NCI-H146 treated with DMSO at 0.1 percent for 48 hours (cell line): ENCODE data around the gene ADGRG1.

Experiments used
- DNase-seq: peaks from one replicate; lab custom pipeline; 2025; ENCODE audit not compliant: unreplicated experiment; lab: John Stamatoyannopoulos, UW

The ADGRG1 gene

GRCh38 chr16:57633383-57634064, 5.1 kb downstream of the ADGRG1 start:
- no peak for DNase-seq

- no peak for DNase-seq
These were observed 5.7 kb downstream of the ADGRG1 start for GRCh38 chr16:57634171-57634570.

- DNase-seq, result no peak
These were observed 7.1 kb downstream of the ADGRG1 start for GRCh38 chr16:57635266-57636097.

DNA sequence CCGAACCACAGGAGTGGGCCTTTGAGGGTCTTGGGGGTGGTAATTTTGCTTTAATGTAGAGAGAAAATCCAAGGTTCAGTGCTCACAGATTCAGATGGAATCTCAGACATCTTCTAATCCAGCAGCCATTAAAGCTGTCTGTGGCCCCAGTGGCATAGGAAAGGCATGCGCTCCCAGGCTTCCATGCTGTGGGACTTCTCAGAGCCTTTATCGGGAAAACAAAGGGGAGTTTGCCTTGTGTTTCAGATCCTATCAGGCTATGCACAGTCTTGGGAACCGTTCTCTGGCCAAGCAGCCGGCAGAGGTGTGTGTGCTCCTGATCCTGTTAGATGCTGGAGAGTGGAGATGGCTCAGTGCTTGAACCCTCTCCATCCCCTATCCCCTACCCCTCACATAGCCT, 7.8 kb downstream of the ADGRG1 start:
- DNase-seq, result no peak

DNA sequence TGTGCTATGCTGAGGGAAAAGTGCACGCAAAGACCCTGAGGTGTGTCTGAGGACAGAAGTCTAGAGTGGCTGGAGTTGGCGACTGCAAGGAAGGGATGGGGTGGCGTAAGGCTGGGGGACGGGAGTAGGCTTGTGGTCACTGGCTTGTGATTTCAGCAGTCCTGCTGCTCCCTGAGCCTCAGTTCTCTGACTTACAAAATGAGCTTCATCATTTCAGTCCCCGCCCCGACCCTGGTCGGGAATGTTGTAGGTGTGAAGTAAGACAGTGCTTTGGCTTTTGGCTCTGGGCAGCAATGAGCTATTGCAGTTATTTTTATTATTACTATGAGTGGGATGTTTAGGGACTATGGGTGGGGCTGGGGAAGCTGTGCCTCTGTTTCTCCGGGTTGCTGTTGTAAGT, 8.6 kb downstream of the ADGRG1 start:
- DNase-seq, result no peak

DNA sequence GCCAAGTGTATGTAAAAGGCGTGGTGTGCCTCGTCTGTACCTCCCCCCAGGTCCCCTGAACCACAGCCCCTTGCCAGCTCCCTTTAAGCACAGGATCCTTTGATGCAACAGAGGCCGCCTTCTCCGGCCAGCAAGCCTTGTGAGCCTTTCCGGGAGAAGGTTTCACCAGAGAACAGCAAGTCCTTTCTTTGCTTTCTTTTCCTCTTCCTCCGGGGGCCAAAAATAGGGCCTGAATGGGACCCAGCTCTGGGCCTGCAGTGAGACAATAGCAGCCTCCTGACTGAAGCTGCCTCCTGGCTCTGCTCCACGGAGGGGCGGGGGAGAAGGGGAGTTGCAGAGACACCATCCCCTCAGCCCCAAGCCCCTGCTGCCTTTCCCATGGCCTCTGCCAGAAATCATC, 9.0 kb downstream of the ADGRG1 start:
- no peak for DNase-seq

DNA sequence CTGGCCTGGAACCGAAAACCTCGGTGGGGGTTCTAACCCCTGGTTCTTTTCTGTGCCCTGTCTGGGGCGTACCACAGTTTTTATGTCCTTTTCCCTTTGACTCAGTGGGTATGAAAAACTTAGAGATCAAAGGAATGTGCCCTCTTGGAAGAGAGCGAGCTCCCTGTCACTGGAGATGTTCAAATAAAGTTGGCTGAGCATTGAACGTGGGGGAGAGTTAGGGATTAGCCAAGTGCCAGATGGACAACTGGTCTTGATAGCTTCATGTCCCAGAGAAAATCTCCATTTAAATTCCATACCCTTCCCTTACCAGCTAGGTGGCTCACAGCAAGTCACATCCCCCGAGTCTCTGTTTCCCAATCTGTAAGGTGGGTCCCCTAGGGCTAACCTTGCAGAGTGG, 9.5 kb downstream of the ADGRG1 start:
- no peak for DNase-seq

DNA sequence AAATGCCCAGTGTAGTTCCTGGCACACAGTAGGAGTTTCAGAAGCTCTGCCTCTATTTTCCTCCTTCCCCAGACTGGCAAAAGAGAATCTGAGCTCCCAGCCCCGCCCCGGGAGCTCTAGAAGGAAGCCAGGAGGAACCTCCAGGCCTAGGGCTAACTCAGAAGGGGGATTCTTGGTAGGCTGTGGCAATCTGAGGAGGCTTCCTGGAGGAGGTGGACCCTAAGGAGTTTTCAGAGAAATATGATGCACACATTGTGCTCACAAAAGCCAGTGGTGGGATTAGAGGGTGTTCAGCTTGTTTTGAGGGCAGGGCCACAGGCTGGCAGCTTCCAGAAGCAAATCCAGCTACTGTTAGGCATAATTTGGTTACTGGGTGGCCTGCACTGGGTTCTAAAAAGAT, 10.0 kb downstream of the ADGRG1 start:
- no peak for DNase-seq

GRCh38 chr16:57639172-57639887, 10.9 kb downstream of the ADGRG1 start:
- peak; percentile 42 for DNase-seq

- no peak for DNase-seq
These were observed 11.8 kb downstream of the ADGRG1 start for GRCh38 chr16:57640185-57640584.

GRCh38 chr16:57640612-57641011, 12.2 kb downstream of the ADGRG1 start:
- DNase-seq, result no peak

- no peak for DNase-seq
These were observed 14.0 kb downstream of the ADGRG1 start for GRCh38 chr16:57642160-57643135.

DNA sequence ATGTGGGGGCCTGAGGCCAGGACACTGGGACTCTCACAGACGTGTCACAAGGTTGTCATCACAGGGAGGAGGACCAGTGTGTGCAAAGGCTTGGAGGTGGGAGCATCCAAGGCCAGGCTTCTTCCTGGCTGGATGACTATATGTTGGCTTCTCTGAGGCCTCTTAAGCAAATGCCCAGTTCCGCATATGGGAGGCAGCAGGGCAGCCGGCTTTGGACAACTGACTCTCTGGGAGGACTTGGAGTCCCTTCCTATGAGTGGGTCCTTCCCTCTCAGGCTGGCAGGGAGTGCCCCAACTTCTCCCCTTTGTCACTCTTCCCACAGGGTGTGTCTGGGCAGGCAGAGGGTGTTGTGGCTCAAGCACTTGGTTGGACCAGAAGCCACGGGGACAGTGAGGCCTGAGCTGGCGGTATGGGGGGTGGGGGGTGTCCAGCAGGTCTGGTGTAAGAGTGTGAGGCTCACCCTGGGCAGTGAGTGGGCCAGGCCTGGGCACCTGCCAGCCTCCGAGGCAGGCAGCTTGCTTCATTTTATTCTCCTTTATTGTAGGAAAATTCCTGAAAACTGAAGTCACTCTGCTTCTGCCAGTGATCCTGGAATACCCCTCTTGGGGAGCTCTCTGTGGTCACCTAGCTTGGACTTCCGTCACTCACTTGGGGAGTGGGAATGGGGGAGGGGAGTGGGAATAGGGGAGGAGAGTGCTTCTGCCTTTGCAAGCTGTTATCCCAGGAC, 14.9 kb downstream of the ADGRG1 start:
- DNase-seq, result no peak

- DNase-seq, result no peak
These were observed 15.5 kb downstream of the ADGRG1 start for GRCh38 chr16:57643910-57644309.

DNA sequence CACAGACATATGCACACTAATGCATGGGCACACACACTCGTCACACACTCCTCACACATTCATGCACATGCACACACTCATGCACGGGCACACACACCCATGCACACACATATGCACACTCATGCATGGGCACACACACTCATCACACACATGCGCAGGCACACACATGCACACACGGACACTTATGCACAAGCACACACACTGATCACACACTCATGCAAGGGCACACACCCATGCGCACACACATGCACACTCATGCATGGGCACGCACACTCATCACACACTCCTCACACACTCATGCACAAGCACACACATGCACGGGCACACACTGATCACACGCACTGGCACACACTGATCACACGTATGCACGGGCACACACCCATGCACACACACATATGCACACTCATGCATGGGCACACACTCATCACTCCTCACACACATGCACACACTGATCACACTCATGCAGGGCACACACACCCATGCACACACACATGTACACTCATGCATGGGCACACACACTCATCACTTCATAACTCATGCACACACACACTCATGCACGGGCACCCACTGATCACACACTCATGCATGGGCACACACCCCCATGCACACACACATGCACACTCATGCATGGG, 16.1 kb downstream of the ADGRG1 start:
- no peak for DNase-seq

DNA sequence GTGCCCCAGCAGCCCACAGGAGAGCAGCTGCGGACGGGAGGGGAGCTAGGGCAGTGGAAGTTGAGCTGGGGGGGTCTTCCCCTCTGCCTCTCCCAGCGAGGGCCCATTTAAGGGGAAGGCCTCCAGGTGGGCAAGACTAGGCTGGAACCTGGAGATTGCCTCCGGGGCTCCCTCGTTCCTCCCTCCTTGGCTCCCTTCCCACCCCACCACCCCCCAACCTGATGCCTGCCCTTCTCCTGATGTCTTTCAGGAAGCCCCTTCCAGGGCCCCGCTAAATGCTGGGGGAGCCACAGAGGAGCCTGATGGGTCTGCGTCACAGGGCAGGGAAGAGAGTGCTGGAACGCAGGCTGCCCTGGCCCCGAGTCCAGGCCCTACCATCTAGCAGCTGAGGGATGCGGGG, 16.7 kb downstream of the ADGRG1 start:
- no peak for DNase-seq

GRCh38 chr16:57645691-57646387, 17.4 kb downstream of the ADGRG1 start:
- no peak for DNase-seq

DNA sequence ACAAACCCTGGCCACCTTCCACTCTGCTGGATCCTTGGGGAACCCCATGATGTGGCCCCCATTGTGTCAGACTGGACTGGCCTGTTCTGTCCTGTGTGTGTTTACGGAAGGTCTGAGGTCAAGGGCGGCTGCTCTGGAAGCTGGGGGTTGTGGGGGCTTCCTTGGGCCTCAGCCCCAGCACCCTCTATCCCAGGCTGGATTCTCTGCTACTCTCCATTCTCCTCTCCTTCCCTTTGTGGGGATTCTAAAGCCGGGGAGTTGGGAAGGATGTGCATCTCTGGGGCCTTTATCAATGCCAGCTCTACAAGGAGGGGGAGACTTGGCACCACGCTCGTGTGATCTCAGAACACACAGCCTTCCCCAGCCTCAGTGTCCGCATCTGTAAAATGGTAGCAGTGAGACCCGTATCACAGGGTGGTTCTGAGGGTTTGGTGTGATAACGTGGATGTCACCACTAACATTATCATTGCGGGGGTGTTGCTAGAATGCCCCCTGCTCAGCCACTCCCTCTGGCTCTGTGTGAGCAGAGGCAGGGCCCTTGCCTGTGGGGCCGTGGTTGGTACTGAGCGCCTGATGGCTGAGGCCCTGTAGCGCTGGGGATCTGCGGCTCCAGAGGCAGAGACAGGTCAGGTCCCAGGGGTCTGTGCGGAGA, 18.1 kb downstream of the ADGRG1 start:
- no peak for DNase-seq
